CD4-positive, alpha-beta T cell (primary cell): ENCODE measurements around the gene NLRP7. TPM values are rescaled to one million over a fixed set of nuclear protein-coding genes. Genes with fewer than 3 reads are reported as not detected.
"Not testable (repeated sequence)": the region's sequence is repeated elsewhere in the genome, so short reads cannot be mapped to it uniquely, and the experiment has no call there.

Experiments
- ATAC-seq: fragments of 200-7000 bp; cut with Tn5 transposase; one replicate; pipeline ENCODE4 v1.10.0; 2022; ENCODE audit warnings: mild to moderate bottlenecking; ENCODE audit not compliant: poor library complexity
- CTCF ChIA-PET: fragments of 350-600 bp; sonication (Branson Sonifier 250); formaldehyde crosslinking; loops from one replicate; lab custom pipeline; 2021; ENCODE audit warnings: antibody characterized with exemption, inconsistent platforms; lab: Charles Lee
- POLR2A ChIA-PET: fragments of 350-600 bp; sonication (Branson Sonifier 250); formaldehyde crosslinking; loops from one replicate; lab custom pipeline; 2021; ENCODE audit warnings: antibody characterized with exemption, inconsistent platforms; lab: Charles Lee
- DNase-seq, 14 experiments: peaks; one replicate each; pipeline ENCODE4 v3.0.0-alpha.2; 2013 to 2020; ENCODE audit warnings: mixed read lengths in 2 of 14
- H3K27ac ChIP-seq, 2 donors: one replicate each; pipeline versions ENCODE4 v1.5.1 to v1.7.0; 2013; ENCODE audit warnings: low read length in 2 of 2, low read depth in 1 of 2, mild to moderate bottlenecking in 1 of 2
- H3K27me3 ChIP-seq, 2 experiments: 1 replicate in 1 of 2; 2 replicates in 1 of 2; pipeline versions ENCODE4 v1.6.1 to v1.7.0; 2013; ENCODE audit warnings: low read length in 2 of 2, control low read depth in 1 of 2, mild to moderate bottlenecking in 1 of 2, moderate library complexity in 1 of 2; ENCODE audit not compliant: insufficient read depth in 2 of 2, control insufficient read depth in 1 of 2
- H3K36me3 ChIP-seq: one replicate; pipeline ENCODE4 v1.6.1; 2013; ENCODE audit warnings: low read length, control low read depth; ENCODE audit not compliant: insufficient read depth
- H3K4me1 ChIP-seq: one replicate; pipeline ENCODE4 v1.6.1; 2013; ENCODE audit warnings: low read length, control low read depth; ENCODE audit not compliant: insufficient read depth
- H3K4me3 ChIP-seq: one replicate; pipeline ENCODE4 v1.5.1; 2013; ENCODE audit warnings: mild to moderate bottlenecking, low read length, moderate library complexity
- H3K9me3 ChIP-seq, 2 experiments: 1 replicate in 1 of 2; 2 replicates in 1 of 2; pipeline versions ENCODE4 v1.6.1 to v1.7.0; 2013; ENCODE audit warnings: low read length in 2 of 2, mild to moderate bottlenecking in 2 of 2, control low read depth in 1 of 2, moderate library complexity in 1 of 2; ENCODE audit not compliant: control insufficient read depth in 1 of 2, insufficient read depth in 1 of 2
- H3K27ac Mint-ChIP-seq: one replicate; pipeline ENCODE4 v1.8.0; 2020; ENCODE audit warnings: mixed read lengths
- H3K27me3 Mint-ChIP-seq: one replicate; pipeline ENCODE4 v1.8.0; 2021; ENCODE audit warnings: mixed read lengths
- H3K36me3 Mint-ChIP-seq: one replicate; pipeline ENCODE4 v1.8.0; 2021; ENCODE audit warnings: low read depth, mixed read lengths
- H3K4me1 Mint-ChIP-seq: one replicate; pipeline ENCODE4 v1.8.0; 2021; ENCODE audit warnings: low read depth, mixed read lengths
- H3K4me3 Mint-ChIP-seq: one replicate; pipeline ENCODE4 v1.8.0; 2020; ENCODE audit warnings: mild to moderate bottlenecking, mixed read lengths
- H3K9me3 Mint-ChIP-seq: one replicate; pipeline ENCODE4 v1.8.0; 2020; ENCODE audit warnings: mixed read lengths
- intact Hi-C, 2 experiments: fragments of 100-400 bp; cut with DNase I in 1 of 2; cut with micrococcal nuclease in 1 of 2; formaldehyde crosslinking; loops; one replicate each; pipeline versions ENCODE4 v1.15.1 to v1.9.0; 2023 to 2025; cut with DNase I, micrococcal nuclease
- total RNA-seq, 174 experiments: library from RNA in 2 of 174; stranded (reverse) in 2 of 174; gene quantifications; one replicate each; pipeline ENCODE4 v1.2.3 and lab custom pipeline; 2021 to 2026
- TF ChIP-seq, protein P1 (sequence below): fragments of 200-600 bp; IDR thresholded peaks from one replicate; pipeline ENCODE4 v1.8.0; 2022; ENCODE audit warnings: antibody characterized with exemption, mild to moderate bottlenecking

Gene NLRP7
- total RNA-seq, 2 experiments from 2014 or later: not detected

DNA sequence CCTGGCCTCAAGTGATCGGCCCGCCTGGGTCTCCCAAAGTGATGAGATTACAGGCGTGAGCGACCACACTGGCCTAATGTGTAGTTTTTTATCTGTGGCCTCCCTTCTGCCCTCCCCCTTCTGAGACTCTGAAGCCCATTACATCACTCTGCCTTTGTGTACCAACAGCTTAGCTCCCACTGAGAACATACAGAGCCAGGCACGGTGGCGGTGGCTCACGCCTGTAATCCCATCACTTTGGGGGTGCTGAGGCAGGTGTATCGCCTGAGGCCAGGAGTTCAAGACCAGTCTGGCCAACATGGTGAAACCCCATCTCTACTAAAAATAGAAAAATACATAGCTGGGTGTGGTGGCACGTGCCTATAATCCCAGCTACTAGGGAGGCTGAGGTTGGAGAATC, 28.8 kb downstream of the NLRP7 start:
- no peaks in the 10 kb centered on the region for H3K9me3 Mint-ChIP-seq
- Histone ChIP-seq H3K27ac (no peak overlapping the region), H3K4me1 (no peaks in the 10 kb centered on the region), H3K9me3 (peaks cover 0 to 11% of the 10 kb centered on the region in 2 experiments), H3K36me3 (no peaks in the 10 kb centered on the region), H3K27me3 (peaks cover 4% of the 10 kb centered on the region in 2 experiments), H3K4me3 (no peak overlapping the region)
- ChIA-PET POLR2A (interaction anchor here (0.7 kb wide), 1 partner anchor 16 kb away, joined by 3 read pairs; no protein-coding TSS in a partner anchor), CTCF (interaction anchor here (0.7 kb wide), 1 partner anchor 535 kb away, joined by 3 read pairs; no protein-coding TSS in a partner anchor)
- H3K36me3 Mint-ChIP-seq: no peaks in the 10 kb centered on the region
- TF ChIP-seq, protein P1, sequence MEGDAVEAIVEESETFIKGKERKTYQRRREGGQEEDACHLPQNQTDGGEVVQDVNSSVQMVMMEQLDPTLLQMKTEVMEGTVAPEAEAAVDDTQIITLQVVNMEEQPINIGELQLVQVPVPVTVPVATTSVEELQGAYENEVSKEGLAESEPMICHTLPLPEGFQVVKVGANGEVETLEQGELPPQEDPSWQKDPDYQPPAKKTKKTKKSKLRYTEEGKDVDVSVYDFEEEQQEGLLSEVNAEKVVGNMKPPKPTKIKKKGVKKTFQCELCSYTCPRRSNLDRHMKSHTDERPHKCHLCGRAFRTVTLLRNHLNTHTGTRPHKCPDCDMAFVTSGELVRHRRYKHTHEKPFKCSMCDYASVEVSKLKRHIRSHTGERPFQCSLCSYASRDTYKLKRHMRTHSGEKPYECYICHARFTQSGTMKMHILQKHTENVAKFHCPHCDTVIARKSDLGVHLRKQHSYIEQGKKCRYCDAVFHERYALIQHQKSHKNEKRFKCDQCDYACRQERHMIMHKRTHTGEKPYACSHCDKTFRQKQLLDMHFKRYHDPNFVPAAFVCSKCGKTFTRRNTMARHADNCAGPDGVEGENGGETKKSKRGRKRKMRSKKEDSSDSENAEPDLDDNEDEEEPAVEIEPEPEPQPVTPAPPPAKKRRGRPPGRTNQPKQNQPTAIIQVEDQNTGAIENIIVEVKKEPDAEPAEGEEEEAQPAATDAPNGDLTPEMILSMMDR: no peak
- intact Hi-C loops: no loop called here
- no peaks in the 10 kb centered on the region for H3K4me1 Mint-ChIP-seq
- DNase-seq: no peak
- H3K27ac Mint-ChIP-seq: no peak overlapping the region
- ATAC-seq: no peak
- peaks cover 45% of the 10 kb centered on the region for H3K27me3 Mint-ChIP-seq
- H3K4me3 Mint-ChIP-seq: no peak overlapping the region

DNA sequence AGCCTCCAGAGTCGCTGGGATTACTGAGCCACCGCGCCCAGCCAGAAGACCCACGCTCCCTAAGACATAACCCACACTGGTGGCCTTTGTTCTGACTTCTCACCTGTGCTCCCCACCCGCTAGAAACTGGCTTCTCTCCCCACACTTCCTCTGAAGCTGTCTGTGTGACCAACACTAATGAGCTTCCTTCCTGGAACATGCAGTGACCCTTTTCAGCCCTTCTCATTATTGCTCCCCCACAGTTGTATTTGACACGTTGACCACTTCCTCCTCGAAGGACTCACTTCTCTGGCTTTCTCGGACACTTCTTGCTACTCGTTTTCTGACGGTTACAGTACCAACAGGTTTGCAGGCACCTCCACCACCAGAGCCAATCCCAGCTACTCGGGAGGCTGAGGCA, 30.5 kb downstream of the NLRP7 start:
- ChIA-PET CTCF (no interaction called here), POLR2A (no interaction called here)
- no peak for ATAC-seq
- no peak overlapping the region for H3K4me3 ChIP-seq
- H3K36me3 Mint-ChIP-seq: no peaks in the 10 kb centered on the region
- no peak overlapping the region for H3K27ac ChIP-seq
- peaks cover 4% of the 10 kb centered on the region in 2 experiments for H3K27me3 ChIP-seq
- no peak overlapping the region for H3K4me3 Mint-ChIP-seq
- peaks cover 0 to 16% of the 10 kb centered on the region in 2 experiments for H3K9me3 ChIP-seq
- H3K36me3 ChIP-seq: no peaks in the 10 kb centered on the region
- H3K4me1 Mint-ChIP-seq: no peaks in the 10 kb centered on the region
- H3K4me1 ChIP-seq: no peaks in the 10 kb centered on the region
- H3K9me3 Mint-ChIP-seq: no peaks in the 10 kb centered on the region
- intact Hi-C loops: no loop called here
- H3K27ac Mint-ChIP-seq: no peak overlapping the region
- peaks cover 41% of the 10 kb centered on the region for H3K27me3 Mint-ChIP-seq
- peak in 1 of 14 experiments; percentile 17 for DNase-seq
- TF ChIP-seq, protein P1: no peak

DNA sequence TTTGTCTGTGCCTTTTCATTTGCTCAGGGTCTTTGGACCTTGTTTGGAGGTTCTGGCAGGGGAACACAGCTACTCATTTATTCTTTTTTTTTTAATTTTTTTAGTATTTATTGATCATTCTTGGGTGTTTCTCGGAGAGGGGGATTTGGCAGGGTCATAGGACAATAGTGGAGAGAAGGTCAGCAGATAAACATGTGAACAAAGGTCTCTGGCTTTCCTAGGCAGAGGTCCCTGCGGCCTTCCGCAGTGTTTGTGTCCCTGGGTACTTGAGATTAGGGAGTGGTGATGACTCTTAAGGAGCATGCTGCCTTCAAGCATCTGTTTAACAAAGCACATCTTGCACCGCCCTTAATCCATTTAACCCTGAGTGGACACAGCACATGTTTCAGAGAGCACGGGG, 39.4 kb downstream of the NLRP7 start:
- DNase-seq, H3K9me3 Mint-ChIP-seq, POLR2A ChIA-PET, H3K27ac Mint-ChIP-seq, CTCF ChIA-PET, H3K4me1 Mint-ChIP-seq, H3K4me3 Mint-ChIP-seq, H3K27ac ChIP-seq, H3K36me3 ChIP-seq, H3K4me1 ChIP-seq, H3K4me3 ChIP-seq, intact Hi-C loops, H3K27me3 ChIP-seq, H3K36me3 Mint-ChIP-seq, ATAC-seq: not testable (repeated sequence)
- peaks cover 0 to 18% of the 10 kb centered on the region in 2 experiments for H3K9me3 ChIP-seq
- peaks cover 15% of the 10 kb centered on the region for H3K27me3 Mint-ChIP-seq

DNA sequence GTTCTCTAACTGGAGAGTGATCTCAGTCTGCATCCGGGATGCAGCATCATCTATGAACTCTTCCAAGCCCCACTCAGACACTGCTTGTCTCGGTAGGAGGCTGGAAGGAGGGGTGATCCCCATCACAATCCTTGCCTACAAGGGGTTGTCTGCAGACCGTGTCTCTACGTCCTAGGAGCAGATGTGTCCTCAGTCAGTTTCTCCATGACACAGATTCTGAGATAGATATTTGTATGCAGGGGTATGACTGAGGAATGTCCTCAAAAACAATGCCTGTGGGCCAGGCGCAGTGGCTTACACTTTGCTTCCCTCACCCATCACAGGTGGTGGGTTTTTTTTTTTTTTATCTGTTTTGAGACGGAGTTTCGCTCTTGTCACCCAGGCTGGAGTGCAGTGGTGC, 40.5 kb downstream of the NLRP7 start:
- no peak overlapping the region for H3K4me3 ChIP-seq

More for the DNA sequence above, 40.5 kb downstream of the NLRP7 start:
- Mint-ChIP-seq H3K27ac (no peak overlapping the region), H3K36me3 (no peaks in the 10 kb centered on the region), H3K4me3 (no peak overlapping the region), H3K27me3 (peaks cover 9% of the 10 kb centered on the region), H3K9me3 (no peaks in the 10 kb centered on the region), H3K4me1 (no peaks in the 10 kb centered on the region)
- TF ChIP-seq, protein P1: no peak
- ATAC-seq: no peak
- Histone ChIP-seq H3K36me3 (no peaks in the 10 kb centered on the region), H3K4me1 (no peaks in the 10 kb centered on the region), H3K27ac (no peak overlapping the region), H3K27me3 (peaks cover 5 to 10% of the 10 kb centered on the region in 2 experiments), H3K9me3 (peaks cover 0 to 13% of the 10 kb centered on the region in 2 experiments)
- ChIA-PET CTCF (no interaction called here), POLR2A (no interaction called here)
- intact Hi-C loops: no loop called here
- no peak for DNase-seq
